ENCODE measurements around the gene PRDM16.

The PRDM16 gene

GRCh38 chr1:3483801-3484444, 414.9 kb downstream of the PRDM16 start (continued):
- TF ChIP-seq ZNF341 (tag by site-specific recombination; IDR thresholded peaks at IDR 0.05; ENCODE audit: low read depth) = no peak
- TF ChIP-seq ZNF585B (tag by site-specific recombination; IDR thresholded peaks at IDR 0.05) = no peak
- TF ChIP-seq, protein P1, sequence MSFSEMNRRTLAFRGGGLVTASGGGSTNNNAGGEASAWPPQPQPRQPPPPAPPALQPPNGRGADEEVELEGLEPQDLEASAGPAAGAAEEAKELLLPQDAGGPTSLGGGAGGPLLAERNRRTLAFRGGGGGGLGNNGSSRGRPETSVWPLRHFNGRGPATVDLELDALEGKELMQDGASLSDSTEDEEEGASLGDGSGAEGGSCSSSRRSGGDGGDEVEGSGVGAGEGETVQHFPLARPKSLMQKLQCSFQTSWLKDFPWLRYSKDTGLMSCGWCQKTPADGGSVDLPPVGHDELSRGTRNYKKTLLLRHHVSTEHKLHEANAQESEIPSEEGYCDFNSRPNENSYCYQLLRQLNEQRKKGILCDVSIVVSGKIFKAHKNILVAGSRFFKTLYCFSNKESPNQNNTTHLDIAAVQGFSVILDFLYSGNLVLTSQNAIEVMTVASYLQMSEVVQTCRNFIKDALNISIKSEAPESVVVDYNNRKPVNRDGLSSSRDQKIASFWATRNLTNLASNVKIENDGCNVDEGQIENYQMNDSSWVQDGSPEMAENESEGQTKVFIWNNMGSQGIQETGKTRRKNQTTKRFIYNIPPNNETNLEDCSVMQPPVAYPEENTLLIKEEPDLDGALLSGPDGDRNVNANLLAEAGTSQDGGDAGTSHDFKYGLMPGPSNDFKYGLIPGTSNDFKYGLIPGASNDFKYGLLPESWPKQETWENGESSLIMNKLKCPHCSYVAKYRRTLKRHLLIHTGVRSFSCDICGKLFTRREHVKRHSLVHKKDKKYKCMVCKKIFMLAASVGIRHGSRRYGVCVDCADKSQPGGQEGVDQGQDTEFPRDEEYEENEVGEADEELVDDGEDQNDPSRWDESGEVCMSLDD (tag by site-specific recombination; IDR thresholded peaks at IDR 0.05) = no peak
- no peak for TF ChIP-seq ZXDB (tag by site-specific recombination; IDR thresholded peaks at IDR 0.05)
- TF ChIP-seq ZNF629 (tag by site-specific recombination; IDR thresholded peaks at IDR 0.05) = no peak
- 0 out of 2 replicates have a peak, but pooled peaks have one; percentile 6 for TF ChIP-seq ZIC2 (tag by site-specific recombination; IDR thresholded peaks at IDR 0.05)
- no peak for TF ChIP-seq ZNF548 (tag by site-specific recombination; IDR thresholded peaks at IDR 0.05)
- 0 out of 2 replicates have a peak, but pooled peaks have one; percentile 29 for TF ChIP-seq KLF1 (tag by site-specific recombination; IDR thresholded peaks at IDR 0.05)
- TF ChIP-seq PATZ1 (tag by site-specific recombination; IDR thresholded peaks at IDR 0.05) = peak; percentile 21; the same call in 1 of the 2 replicates
- peak; percentile 69 for TF ChIP-seq ZNF600 (tag by site-specific recombination; IDR thresholded peaks at IDR 0.05)
- TF ChIP-seq KLF8 (tag by site-specific recombination; IDR thresholded peaks at IDR 0.05) = peak; percentile 46; the same call in 1 of the 2 replicates
- no peak for TF ChIP-seq ZNF292 (tag by site-specific recombination; IDR thresholded peaks at IDR 0.05; ENCODE audit: borderline replicate concordance, low read depth)
- TF ChIP-seq GLI4 (tag by site-specific recombination; IDR thresholded peaks at IDR 0.05) = no peak

DNA sequence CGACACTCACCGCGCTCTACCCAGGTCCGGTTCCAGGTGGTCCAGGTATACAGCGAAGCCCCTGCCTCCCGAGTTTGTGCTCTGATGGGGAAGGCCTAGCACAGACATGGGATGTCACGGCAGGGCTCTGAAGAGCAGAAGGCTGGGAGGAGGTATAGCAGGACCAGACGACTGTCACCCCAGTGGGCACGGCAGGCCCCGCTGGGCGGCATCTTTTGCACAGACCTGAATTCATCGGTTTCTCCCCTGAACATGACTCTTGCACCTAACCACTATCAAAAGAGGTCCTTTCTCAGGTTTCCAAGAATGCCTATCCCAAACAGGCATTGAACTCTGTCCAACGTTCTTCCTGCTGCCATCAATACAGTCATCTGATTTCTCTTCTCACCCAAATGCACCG, 416.0 kb downstream of the PRDM16 start:
- POLR2A ChIA-PET = no interaction called here
- no peak for TF ChIP-seq ZNF548 (tag by site-specific recombination; IDR thresholded peaks at IDR 0.05)
- Histone ChIP-seq H3K4me1 (ENCODE audit: control insufficient read depth, insufficient read depth, low read length) (no peaks in the 10 kb centered on the region), H3K36me3 (ENCODE audit: control insufficient read depth in 2 of 2, insufficient read depth in 1 of 2, low read length in 2 of 2) (no peaks in the 10 kb centered on the region), H3K27ac (ENCODE audit: extremely low read depth, low read depth, low read length) (no peak overlapping the region), H3K4me3 (ENCODE audit: low read depth, low read length) (no peak overlapping the region), H3K9me3 (ENCODE audit: control insufficient read depth, insufficient read depth, low read depth, low read length) (no peaks in the 10 kb centered on the region)
- CTCF ChIA-PET = interaction anchor here (0.6 to 3.0 kb wide), 17 partner anchors 12 to 384 kb away, joined by 3 to 51 read pairs (median 3); partner anchors contain the start of gene LRRC47
